ENCODE measurements around the gene SIK2.

DNA sequence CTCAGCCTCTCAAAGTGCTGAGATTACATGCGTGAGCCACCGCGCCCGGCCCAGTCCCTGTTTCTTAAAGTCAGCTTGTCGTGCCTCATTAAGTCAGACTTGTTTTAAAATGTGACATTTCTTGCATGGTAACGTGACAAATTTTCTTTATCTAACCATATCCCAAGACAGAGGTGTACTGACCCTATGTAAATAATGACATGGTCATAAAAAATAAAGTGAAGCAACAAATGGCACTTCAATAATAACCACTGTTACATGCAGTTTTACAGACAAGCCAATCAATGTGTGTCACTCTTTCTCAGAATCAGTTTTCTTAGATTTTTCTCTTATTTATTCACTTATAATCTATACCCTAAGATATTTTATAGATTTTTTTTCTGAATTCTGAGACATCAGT is 26.5 kb upstream of the SIK2 start:
- no peak for TF ChIP-seq GABPA (IDR thresholded peaks at IDR 0.05; ENCODE audit: low read depth)
- TF ChIP-seq, protein P1, sequence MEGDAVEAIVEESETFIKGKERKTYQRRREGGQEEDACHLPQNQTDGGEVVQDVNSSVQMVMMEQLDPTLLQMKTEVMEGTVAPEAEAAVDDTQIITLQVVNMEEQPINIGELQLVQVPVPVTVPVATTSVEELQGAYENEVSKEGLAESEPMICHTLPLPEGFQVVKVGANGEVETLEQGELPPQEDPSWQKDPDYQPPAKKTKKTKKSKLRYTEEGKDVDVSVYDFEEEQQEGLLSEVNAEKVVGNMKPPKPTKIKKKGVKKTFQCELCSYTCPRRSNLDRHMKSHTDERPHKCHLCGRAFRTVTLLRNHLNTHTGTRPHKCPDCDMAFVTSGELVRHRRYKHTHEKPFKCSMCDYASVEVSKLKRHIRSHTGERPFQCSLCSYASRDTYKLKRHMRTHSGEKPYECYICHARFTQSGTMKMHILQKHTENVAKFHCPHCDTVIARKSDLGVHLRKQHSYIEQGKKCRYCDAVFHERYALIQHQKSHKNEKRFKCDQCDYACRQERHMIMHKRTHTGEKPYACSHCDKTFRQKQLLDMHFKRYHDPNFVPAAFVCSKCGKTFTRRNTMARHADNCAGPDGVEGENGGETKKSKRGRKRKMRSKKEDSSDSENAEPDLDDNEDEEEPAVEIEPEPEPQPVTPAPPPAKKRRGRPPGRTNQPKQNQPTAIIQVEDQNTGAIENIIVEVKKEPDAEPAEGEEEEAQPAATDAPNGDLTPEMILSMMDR (IDR thresholded peaks at IDR 0.05; ENCODE audit: insufficient read depth, low read length) = no peak
